GM12878 (cell line): ENCODE results near the gene PPP1R26. TPM values are rescaled to one million over a fixed set of nuclear protein-coding genes. Genes with fewer than 3 reads are reported as not detected.

Experiments used
- ATAC-seq: fragments of 200-7000 bp; cut with Tn5 transposase; 3 replicates; pipeline ENCODE4 v1.9.1; 2020; ENCODE audit warnings: mild to moderate bottlenecking, moderate library complexity
- BruUV-seq: library from RNA; stranded (reverse); fragments of 400-500 nt; replicated peaks from 2 replicates; lab custom pipeline; 2021; lab: Mats Ljungman, UMichigan
- CTCF ChIA-PET: fragments of 300-600 bp; sonication (Branson Sonifier 250); formaldehyde crosslinking; extraction: SDS; loops from one replicate; lab custom pipeline; 2021; ENCODE audit warnings: inconsistent platforms; lab: Yijun Ruan, JAX
- POLR2A ChIA-PET: fragments of 350-600 bp; formaldehyde crosslinking; extraction: SDS; loops from one replicate; lab custom pipeline; 2021; ENCODE audit warnings: inconsistent platforms; lab: Charles Lee
- RAD21 ChIA-PET: fragments of 300-600 bp; sonication (Branson Sonifier 250); formaldehyde crosslinking; loops from one replicate; lab custom pipeline; 2023; ENCODE audit warnings: antibody characterized with exemption; ENCODE audit not compliant: unreplicated experiment; lab: Charles Lee
- SMC1A ChIA-PET: fragments of 300-600 bp; sonication (Branson Sonifier 250); formaldehyde crosslinking; loops from one replicate; lab custom pipeline; 2023; ENCODE audit not compliant: unreplicated experiment, uncharacterized antibody; lab: Charles Lee
- DNase-seq: peaks from one replicate; pipeline ENCODE4 v3.0.0-alpha.2; 2011; ENCODE audit warnings: low read depth, low spot score
- FAIRE-seq: peaks from 3 replicates; lab custom pipeline; 2011; peaks lifted over from hg19 to GRCh38; lab: Jason Lieb, UNC
- H2AFZ ChIP-seq: 2 replicates; pipeline ENCODE4 v1.6.0; 2011; ENCODE audit warnings: low read depth, low read length, control low read depth; ENCODE audit not compliant: control insufficient read depth
- H3K27ac ChIP-seq: 2 replicates; pipeline ENCODE4 v1.5.1; 2011; ENCODE audit warnings: control low read depth; ENCODE audit not compliant: control insufficient read depth, insufficient read depth
- H3K27me3 ChIP-seq, 2 experiments: replicated peaks in 1 of 2; 2 replicates each; pipeline versions ENCODE4 v1.6.0 to v1.6.1; 2011; ENCODE audit warnings: low read length in 1 of 2; ENCODE audit not compliant: control insufficient read depth in 2 of 2, insufficient read depth in 2 of 2
- H3K36me3 ChIP-seq, 2 experiments: 2 replicates each; pipeline ENCODE4 v1.5.1; 2011; ENCODE audit warnings: low read length in 1 of 2; ENCODE audit not compliant: control insufficient read depth in 2 of 2, insufficient read depth in 2 of 2
- H3K4me1 ChIP-seq: 2 replicates; pipeline ENCODE4 v1.6.1; 2011; ENCODE audit warnings: mild to moderate bottlenecking, low read length, moderate library complexity, mixed read lengths; ENCODE audit not compliant: control insufficient read depth, insufficient read depth
- H3K4me2 ChIP-seq: 2 replicates; pipeline ENCODE4 v1.6.0; 2011; ENCODE audit warnings: control low read depth; ENCODE audit not compliant: control insufficient read depth, insufficient read depth
- H3K4me3 ChIP-seq: fragments of 200-600 bp; sonication (generic); 2 replicates; pipeline ENCODE4 v1.5.1; 2016
- H3K79me2 ChIP-seq: 2 replicates; pipeline ENCODE4 v1.6.0; 2011; ENCODE audit warnings: low read length; ENCODE audit not compliant: control insufficient read depth, insufficient read depth
- H3K9ac ChIP-seq: 2 replicates; pipeline ENCODE4 v1.8.0; 2011; ENCODE audit warnings: low read length, control low read depth, mixed read lengths; ENCODE audit not compliant: control insufficient read depth, insufficient read depth
- H3K9me3 ChIP-seq: replicated peaks from 3 replicates; pipeline ENCODE4 v1.5.1; 2011; ENCODE audit warnings: mild to moderate bottlenecking, low read length; ENCODE audit not compliant: control insufficient read depth, insufficient read depth
- H4K20me1 ChIP-seq: 2 replicates; pipeline ENCODE4 v1.6.0; 2011; ENCODE audit not compliant: control insufficient read depth, insufficient read depth
- ETV6 ChIP-seq, 2 experiments: fragments of 450-650 bp in 1 of 2; IDR thresholded peaks in 1 of 2; conservative IDR thresholded peaks in 1 of 2; 2 replicates each; pipeline ENCODE4 v1.6.1; 2014; ENCODE audit warnings: antibody characterized with exemption in 1 of 2, borderline replicate concordance in 1 of 2, low read depth in 1 of 2, mild to moderate bottlenecking in 1 of 2, moderate library complexity in 1 of 2
- MTA3 ChIP-seq: IDR thresholded peaks from 2 replicates; pipeline ENCODE4 v1.6.1; 2012; ENCODE audit warnings: low read length, inconsistent platforms, borderline replicate concordance
- RCOR1 ChIP-seq: conservative IDR thresholded peaks from 2 replicates; pipeline ENCODE4 v1.6.1; 2012; ENCODE audit warnings: low read depth, low read length, improper control_type of control experiment
- SUZ12 ChIP-seq: fragments of 200-600 bp; sonication (generic); IDR thresholded peaks from one replicate; pipeline ENCODE4 v1.6.1; 2018; ENCODE audit warnings: antibody characterized with exemption, mild to moderate bottlenecking; ENCODE audit not compliant: unreplicated experiment
- WRNIP1 ChIP-seq: IDR thresholded peaks from 2 replicates; pipeline ENCODE4 v1.6.1; 2011; ENCODE audit warnings: low read depth, low read length, improper control_type of control experiment, borderline replicate concordance
- whole genome bisulfite sequencing: methylation state at CpG from one replicate; pipeline ENCODE4 v1.1.6; 2016; ENCODE audit warnings: low lambda C conversion rate; ENCODE audit not compliant: insufficient replicate concordance, insufficient coverage; ENCODE audit errors: missing lambda C conversion rate; 5-methylcytosine and 5-hydroxymethylcytosine counted together
- in situ Hi-C: fragments of 300-500 bp; cut with MboI; formaldehyde crosslinking; loops from 9 replicates; pipeline ENCODE4 v1.14.3; 2018; ENCODE audit warnings: mixed read lengths
- intact Hi-C: fragments of 100-400 bp; cut with micrococcal nuclease; formaldehyde crosslinking; loops from one replicate; pipeline ENCODE4 v1.14.2; 2022; ENCODE audit not compliant: unreplicated experiment
- polyA plus RNA-seq, 11 experiments: library from polyadenylated mRNA; depleted of rRNA in 4 of 11; unstranded in 6 of 11; stranded (reverse) in 5 of 11; fragments of >200 nt; fragmentation: Nextera tagmentation in 4 of 11; fragmentation: Illumina TruSeq in 1 of 11; extraction: Ambion mirVana in 4 of 11; extraction: Trizol in 1 of 11; gene quantifications; 1 replicate in 1 of 11; 2 replicates in 10 of 11; pipeline versions ENCODE4 v1.2.1 to v1.2.3, GENCODE V29; 2011 to 2016; ENCODE audit warnings: inconsistent platforms in 2 of 11, missing spikeins in 2 of 11, low read depth in 1 of 11
- total RNA-seq, 4 experiments: library from RNA; depleted of rRNA in 3 of 4; stranded (reverse); fragments of >200 nt in 3 of 4; fragmentation: Illumina TruSeq in 1 of 4; extraction: Trizol in 1 of 4; gene quantifications; 2 replicates each; pipeline versions ENCODE4 v1.2.1 to v1.2.3, GENCODE V29; 2013 to 2021

PPP1R26 gene
- total and polyA plus RNA-seq, 10 of the 15 experiments (the other 5 are each of a cell fraction or from before 2014, with no cell fraction given), result 0.02 to 1.9 (median 0.18) TPM

DNA sequence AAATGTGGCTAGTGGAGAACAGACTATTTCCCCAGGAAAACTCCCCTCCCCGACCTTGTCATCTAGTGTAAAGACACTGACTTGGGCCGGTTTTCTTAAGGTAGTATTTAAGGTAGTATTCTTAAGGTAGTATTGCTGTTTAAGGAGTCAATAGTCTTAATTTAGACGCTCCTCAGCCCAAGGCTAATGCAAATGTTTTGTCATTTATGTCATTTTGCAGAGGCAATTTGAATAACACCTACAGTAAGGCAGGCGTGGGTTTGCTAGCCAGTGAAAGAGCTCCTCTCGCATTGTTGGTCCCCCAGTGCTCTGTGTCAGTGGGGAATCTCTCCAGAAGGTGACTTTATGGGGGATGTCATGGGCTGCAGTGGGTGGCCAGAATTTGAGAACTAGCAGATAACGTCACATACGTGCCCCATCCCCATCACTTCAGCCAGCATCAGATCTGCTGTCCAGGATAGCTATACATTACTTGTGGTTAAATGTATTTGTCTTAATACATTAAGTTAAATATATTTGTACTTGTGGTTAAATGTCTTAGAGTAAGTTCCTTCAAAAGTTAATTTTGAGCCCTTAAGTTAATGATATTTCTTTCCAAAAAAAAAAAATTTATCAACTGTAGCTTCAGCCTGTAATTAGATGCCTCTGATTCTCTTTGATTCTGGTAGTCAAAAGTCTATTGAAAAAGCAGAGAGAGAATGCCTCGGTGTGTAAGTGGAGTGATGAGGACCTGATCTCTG lies 2.6 kb downstream of the PPP1R26 start:
- intact Hi-C loops, result no loop called here
- BruUV-seq, result no TSS peak
- Histone ChIP-seq H3K4me1 (no peaks in the 10 kb centered on the region), H3K9me3 (no peaks in the 10 kb centered on the region), H4K20me1 (no peaks in the 10 kb centered on the region)
- 0 out of 2 replicates have a peak, but pooled peaks have one; percentile 55 for TF ChIP-seq WRNIP1
- TF ChIP-seq MTA3, result no peak
- no peak for TF ChIP-seq RCOR1
- TF ChIP-seq SUZ12, result no peak
- TF ChIP-seq ETV6 (conservative IDR thresholded peaks at IDR 0.05 in 1 of 2, IDR thresholded peaks at IDR 0.05 in 1 of 2; ENCODE audit: borderline replicate concordance in 1 of 2, low read depth in 1 of 2), result no peak
- TF ChIP-seq, all 136 proteins: peak for 1
- ChIA-PET RAD21 (no interaction called here), POLR2A (no interaction called here), SMC1A (no interaction called here), CTCF (no interaction called here)
- in situ Hi-C loops, result no loop called here
- no peak overlapping the region for H3K4me3 ChIP-seq
- H3K27ac ChIP-seq, result no peak overlapping the region
- 29% methylated on average over 8 of the region's 8 CpGs for WGBS
- no peaks in the 10 kb centered on the region for H3K79me2 ChIP-seq
- H2AFZ ChIP-seq, result no peak overlapping the region
- no peak for DNase-seq
- ATAC-seq, result no peak
- no peak for FAIRE-seq
- no peaks in the 10 kb centered on the region; a peak in 1 of 4 replicates for H3K36me3 ChIP-seq
- H3K9ac ChIP-seq, result no peak overlapping the region
- H3K4me2 ChIP-seq, result no peak overlapping the region
- peaks cover 0 to 8% of the 10 kb centered on the region in 2 experiments; a peak in 1 of 4 replicates for H3K27me3 ChIP-seq
